HCEC 1CT (cell line): ENCODE measurements around the gene PAGR1.
"Not testable (repeated sequence)": the region's sequence is repeated elsewhere in the genome, so short reads cannot be mapped to it uniquely, and the experiment has no call there.

ENCODE experiments used
- DNase-seq: peaks from one replicate; pipeline ENCODE4 v3.0.0-alpha.2; 2017

PAGR1 gene

DNA sequence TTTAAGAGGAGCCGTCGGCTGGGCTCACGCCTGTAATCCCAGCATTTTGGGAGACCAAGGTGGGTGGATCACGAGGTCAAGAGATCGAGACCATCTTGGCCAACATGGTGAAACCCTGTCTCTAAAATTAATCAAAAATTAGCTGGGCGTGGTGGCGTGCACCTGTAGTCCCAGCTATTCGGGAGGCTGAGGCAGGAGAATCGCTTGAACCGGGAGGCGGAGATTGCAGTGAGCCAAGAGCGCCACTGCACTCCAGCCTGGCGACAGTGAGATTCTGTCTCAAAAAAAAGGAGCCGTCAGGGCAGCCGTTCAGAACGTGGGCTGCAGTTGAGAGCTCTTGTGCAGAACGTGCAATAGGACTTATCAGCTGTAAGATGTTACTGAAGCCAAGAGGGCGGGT, 22.8 kb upstream of the PAGR1 start:
- not testable (repeated sequence) for DNase-seq

DNA sequence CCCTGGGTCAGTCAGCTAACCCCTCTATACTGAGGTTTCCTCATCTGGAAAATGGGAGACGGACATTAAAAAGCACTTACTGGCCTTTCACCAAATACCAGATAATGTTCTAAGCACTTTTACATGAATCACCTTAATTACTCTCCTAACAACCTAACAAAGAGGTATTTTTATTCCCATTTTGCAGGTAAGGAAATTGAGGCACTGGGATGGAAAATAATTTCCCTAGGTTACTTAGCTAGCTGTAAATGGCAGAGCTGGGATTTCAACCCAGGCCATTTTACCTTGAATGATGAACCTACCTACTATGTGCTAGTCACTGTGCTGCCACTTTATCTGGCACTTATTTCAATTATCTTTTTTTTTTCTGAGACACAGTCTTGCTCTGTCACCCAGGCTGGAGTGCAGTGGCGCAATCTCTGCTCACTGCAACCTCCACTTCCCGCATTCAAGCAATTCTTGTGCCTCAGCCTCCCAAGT, 21.7 kb upstream of the PAGR1 start:
- no peak for DNase-seq

- no peak for DNase-seq
Observed at GRCh38 chr16:29802416-29802935, 13.5 kb upstream of the PAGR1 start.

DNA sequence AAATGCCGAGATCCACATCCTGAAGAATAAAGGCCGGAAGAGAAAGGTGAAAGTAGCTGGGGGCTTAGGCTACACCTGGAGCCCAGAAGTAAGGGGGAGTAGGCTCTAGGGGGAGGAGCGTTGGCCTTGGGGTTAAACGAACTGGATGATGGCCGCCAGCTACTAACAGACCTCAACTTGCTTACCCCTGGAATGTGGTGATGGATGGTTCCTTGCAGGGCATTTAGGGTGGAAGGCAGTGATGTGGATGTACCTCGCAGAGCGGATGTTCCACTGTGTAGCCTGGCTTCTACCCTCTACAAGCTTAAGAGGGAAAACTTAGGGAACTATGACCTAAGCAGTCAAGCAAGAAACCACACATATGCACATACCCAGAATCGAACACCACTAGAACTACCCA, 11.9 kb upstream of the PAGR1 start:
- no peak for DNase-seq

GRCh38 chr16:29804455-29805231, 11.3 kb upstream of the PAGR1 start:
- peak; percentile 55 for DNase-seq

GRCh38 chr16:29805232-29806098, 10.5 kb upstream of the PAGR1 start:
- peak; percentile 97 for DNase-seq

DNA sequence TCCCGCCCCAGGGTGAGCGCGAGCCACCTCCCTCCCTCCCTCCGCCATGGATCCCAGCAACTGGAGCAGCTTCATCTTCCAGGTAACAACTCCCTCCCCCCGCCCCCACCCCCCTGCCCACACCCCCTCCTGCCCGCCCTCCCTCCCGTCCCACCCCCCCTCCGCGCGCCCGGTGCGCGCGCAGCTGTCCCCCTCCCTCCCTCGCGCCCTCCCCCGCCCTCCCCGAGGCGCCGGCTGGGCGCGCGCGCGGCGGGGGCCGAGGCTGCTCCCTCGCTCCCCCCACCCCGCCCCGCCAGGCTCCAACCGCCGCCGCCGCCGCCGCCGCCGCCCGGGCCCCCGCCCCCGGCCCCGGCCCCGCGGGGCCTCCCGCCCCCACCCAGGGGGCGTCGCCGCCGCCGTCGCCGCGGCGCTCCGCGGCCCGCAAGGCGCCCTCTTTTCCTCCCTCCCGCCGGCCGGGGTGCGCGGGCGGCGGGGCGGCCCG, 9.8 kb upstream of the PAGR1 start, which contains the start of gene MAZ:
TSS of gene MAZ (plus strand) at position 431 of the 481 bp plus-strand sequence. CDS start 173 bp downstream, outside the sequence.
- DNase-seq, result no peak

- peak; percentile 57 for DNase-seq
Observed at GRCh38 chr16:29806641-29807425, 9.1 kb upstream of the PAGR1 start.

- DNase-seq, result peak; percentile 89
Observed at GRCh38 chr16:29807426-29808218, 8.3 kb upstream of the PAGR1 start.

GRCh38 chr16:29808219-29808900, 7.6 kb upstream of the PAGR1 start:
- DNase-seq, result no peak

DNA sequence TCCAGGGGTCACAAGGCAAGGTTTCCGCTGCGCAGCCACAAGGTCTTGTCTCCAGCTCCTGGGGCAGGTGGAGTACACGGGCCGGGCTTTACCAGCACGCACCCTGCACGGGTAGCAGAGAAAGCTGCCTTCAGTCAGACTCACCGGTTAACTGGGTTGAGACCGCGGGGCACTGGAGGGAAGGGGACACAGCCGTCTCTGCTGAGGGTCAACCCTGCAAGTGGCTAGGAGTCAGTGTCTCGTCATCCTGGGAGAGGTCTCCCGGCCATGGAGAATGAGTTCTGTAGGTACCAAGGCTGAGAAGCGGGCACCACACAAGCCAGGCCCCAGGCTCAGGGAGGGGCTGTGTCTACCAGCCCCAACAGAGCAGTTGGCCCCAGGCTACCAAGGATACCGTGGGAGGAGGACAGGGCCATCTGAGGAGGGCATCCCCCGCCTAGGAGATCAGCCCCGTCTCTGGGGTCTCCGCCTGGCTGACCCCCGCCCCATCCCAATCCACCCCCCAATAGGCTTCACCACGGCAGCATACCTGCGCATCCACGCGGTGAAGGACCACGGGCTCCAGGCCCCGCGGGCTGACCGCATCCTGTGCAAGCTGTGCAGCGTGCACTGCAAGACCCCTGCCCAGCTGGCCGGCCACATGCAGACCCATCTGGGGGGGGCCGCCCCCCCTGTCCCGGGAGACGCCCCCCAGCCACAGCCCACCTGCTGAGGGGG, 6.8 kb upstream of the PAGR1 start:
- no peak for DNase-seq

DNA sequence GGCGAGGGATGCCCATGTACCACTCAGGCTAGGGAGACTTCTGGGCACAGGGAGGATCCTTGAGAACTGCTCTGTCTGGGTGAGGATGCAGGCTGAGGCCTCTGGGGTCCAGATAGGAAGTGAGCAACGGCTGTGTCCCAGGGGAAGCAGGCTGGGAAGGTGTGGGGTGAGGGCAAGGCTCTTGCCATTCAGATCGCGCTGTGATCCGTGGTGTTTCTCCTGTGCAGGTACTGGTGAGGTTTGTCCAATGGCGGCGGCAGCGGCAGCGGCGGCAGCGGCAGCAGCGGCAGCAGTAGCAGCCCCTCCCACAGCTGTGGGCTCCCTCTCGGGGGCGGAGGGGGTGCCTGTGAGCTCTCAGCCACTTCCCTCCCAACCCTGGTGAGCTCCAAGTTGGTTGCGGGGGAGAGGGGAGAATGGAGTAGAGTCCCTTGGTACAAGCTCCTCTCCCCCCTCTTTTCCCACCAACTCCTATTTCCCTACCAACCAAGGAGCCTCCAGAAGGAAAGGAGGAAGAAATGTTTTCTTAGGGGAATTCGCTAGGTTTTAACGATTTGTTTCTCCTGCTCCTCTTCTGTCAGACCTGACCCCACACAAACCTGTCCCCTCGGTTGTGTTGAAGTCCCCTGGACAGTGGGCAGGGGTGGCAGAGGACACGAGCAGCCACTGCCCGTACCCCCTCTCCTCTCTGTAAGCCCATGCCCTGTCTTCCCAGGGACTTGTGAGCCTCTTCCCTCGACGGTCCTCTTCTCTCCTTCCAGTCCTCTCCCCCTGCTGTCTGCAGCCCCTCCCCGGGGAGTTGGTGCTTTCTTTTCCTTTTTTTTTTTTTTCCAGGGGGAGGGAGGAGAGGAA, 5.9 kb upstream of the PAGR1 start:
- no peak for DNase-seq

GRCh38 chr16:29810699-29811169, 5.2 kb upstream of the PAGR1 start:
- DNase-seq, result no peak

- peak; percentile 95 for DNase-seq
Observed at GRCh38 chr16:29811170-29811895, 4.6 kb upstream of the PAGR1 start.

DNA sequence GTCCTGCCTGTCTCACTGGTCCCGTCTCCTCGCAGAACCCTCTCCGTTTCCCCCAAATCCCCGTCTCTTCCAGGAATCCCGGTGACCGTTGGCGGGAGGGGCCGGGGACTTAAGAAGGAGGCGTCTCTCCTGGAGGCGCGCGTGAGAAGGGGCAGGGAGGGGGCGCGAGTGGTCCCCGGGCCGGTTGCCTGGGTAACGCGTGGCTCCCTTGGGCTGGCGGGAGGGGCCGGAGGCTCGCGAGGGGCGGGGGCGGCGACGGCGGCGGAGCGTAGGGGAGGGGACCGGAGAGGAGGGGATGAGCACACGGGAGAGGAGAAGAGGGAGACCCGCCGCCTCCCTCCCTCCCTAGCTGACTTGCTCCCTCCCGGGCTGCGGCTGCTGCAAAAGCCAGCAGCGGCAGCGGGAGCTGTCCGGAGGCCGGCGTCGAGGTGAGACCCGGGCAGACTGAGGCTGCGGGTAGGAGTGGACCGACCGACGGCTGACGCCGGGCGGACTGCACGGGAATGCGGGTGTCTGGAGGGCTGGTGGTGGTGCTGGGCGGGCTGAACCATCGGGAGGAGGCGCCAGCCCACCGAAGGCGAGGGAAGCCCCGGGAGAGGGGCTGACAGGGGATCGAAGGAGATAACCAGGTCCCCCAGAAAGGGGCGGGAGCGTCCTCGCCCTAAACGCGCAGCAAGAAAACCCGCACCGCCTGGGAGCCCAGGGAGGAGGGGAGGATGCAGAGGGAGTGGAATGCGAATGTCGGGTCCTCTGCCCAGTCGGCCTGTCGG, 3.9 kb upstream of the PAGR1 start, which contains the start of gene PRRT2:
TSS of gene PRRT2 (plus strand) at position 298 of the 770 bp plus-strand sequence. CDS start 862 bp downstream, outside the sequence.
- no peak for DNase-seq

DNA sequence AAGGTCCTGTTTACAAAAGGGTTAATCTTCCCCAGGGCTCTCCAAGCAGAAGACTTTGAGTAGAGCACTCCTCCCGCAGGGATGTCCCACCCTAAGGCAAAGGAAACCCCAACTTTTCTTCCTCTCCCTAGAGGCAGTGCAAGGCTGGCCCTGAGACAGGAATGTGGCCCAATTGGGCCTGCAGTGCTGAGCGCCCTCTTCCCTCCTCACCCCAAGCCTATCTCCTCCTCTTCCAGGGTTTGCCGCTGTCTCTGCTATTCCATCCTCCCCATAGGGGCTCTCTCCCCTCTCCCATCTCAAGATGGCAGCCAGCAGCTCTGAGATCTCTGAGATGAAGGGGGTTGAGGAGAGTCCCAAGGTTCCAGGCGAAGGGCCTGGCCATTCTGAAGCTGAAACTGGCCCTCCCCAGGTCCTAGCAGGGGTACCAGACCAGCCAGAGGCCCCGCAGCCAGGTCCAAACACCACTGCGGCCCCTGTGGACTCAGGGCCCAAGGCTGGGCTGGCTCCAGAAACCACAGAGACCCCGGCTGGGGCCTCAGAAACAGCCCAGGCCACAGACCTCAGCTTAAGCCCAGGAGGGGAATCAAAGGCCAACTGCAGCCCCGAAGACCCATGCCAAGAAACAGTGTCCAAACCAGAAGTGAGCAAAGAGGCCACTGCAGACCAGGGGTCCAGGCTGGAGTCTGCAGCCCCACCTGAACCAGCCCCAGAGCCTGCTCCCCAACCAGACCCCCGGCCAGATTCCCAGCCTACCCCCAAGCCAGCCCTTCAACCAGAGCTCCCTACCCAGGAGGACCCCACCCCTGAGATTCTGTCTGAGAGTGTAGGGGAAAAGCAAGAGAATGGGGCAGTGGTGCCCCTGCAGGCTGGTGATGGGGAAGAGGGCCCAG, 3.0 kb upstream of the PAGR1 start:
- no peak for DNase-seq
